ENCODE measurements around the gene ANKRD13A.

DNA sequence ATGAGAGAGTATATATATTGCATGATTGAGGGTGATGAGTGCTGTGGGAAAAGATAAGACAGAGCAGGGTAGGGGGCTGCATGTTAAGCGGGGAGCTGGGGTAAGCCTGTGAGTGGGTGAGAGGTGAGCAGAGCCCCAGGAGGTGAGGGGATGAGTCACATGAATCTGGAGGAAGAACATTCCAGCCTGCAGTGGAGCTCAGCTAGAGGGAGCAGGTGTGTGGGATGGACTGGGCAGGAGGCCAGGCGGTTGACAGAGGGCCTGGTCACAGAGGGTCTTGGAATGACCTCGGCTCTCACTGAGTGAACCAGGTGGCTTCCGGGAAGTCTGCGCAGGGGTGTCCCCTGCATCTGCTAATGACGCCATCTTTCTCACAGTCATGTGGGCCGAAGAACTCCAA, 47.5 kb upstream of the ANKRD13A start:
- TF ChIP-seq POLR2A (IDR thresholded peaks at IDR 0.05) (no peak), CTCF (IDR thresholded peaks at IDR 0.05) (no peak), POLR2AphosphoS5 (IDR thresholded peaks at IDR 0.05) (no peak)

Data from transverse colon (tissue), 4 donors.